ENCODE results near the gene SRP14.
A peak's percentile ranks its signal among the peaks of the same experiment; 100 is the strongest.

SRP14 gene

DNA sequence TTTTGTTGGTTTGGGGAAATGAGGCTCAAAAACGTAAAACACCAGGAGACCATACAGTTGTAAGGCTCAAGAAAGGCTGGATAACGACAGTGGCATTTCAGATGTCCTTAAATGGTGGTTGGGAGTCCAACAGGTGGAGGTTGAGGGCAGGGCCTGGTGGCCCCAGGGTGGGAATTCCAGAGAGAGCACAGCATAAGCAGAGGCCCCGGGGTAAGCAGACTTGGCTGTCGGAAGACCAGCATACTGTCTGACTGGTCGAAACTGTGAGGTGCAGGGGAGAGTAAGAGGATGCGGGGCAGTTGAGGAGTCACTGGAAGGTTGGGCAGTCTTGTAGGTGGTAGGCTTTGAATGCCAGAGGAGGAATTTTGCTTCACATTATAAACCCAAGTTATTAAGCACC, 48.3 kb downstream of the SRP14 start:
- H3K4me3 ChIP-seq (ENCODE audit: low read depth, low read length), result no peak overlapping the region
- DNase-seq (ENCODE audit: low read depth), result no peak
- TF ChIP-seq, protein P1, sequence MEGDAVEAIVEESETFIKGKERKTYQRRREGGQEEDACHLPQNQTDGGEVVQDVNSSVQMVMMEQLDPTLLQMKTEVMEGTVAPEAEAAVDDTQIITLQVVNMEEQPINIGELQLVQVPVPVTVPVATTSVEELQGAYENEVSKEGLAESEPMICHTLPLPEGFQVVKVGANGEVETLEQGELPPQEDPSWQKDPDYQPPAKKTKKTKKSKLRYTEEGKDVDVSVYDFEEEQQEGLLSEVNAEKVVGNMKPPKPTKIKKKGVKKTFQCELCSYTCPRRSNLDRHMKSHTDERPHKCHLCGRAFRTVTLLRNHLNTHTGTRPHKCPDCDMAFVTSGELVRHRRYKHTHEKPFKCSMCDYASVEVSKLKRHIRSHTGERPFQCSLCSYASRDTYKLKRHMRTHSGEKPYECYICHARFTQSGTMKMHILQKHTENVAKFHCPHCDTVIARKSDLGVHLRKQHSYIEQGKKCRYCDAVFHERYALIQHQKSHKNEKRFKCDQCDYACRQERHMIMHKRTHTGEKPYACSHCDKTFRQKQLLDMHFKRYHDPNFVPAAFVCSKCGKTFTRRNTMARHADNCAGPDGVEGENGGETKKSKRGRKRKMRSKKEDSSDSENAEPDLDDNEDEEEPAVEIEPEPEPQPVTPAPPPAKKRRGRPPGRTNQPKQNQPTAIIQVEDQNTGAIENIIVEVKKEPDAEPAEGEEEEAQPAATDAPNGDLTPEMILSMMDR (IDR thresholded peaks at IDR 0.05; ENCODE audit: control insufficient read depth, extremely low read depth, insufficient read depth), result no peak

DNA sequence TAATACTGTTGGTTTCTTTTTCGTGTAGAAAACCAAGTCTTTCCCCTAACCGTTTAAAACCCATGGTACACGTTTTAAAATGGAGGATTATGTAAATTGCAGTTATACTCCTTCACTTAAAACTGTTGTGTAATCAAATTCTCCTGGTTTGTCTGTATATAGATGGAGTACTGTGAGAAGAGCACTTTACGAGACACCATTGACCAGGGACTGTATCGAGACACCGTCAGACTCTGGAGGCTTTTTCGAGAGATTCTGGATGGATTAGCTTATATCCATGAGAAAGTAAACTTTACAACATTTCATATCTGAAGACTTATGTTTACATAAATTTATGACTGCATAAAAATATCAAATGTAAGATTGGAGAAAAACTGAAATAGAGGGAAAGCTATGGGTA, 51.2 kb downstream of the SRP14 start:
- DNase-seq (ENCODE audit: low read depth), result peak; percentile 71
- TF ChIP-seq, protein P1 (IDR thresholded peaks at IDR 0.05; ENCODE audit: control insufficient read depth, extremely low read depth, insufficient read depth), result no peak
- H3K4me3 ChIP-seq (ENCODE audit: low read depth, low read length), result no peak overlapping the region

Measured in LNCaP clone FGC (cell line).